GM21737 (cell line): ENCODE data around the gene SMG6.
A peak's percentile ranks its signal among the peaks of the same experiment; 100 is the strongest.
"Not testable (repeated sequence)": the region's sequence is repeated elsewhere in the genome, so short reads cannot be mapped to it uniquely, and the experiment has no call there.

ENCODE experiments used
- ATAC-seq: cut with Tn5 transposase; IDR thresholded peaks from one replicate; pipeline ENCODE4 v1.9.1; 2021; ENCODE audit warnings: mild to moderate bottlenecking, moderate library complexity; ENCODE audit not compliant: unreplicated experiment

The SMG6 gene

GRCh38 chr17:2303204-2304188, at the start of gene SMG6, which contains the start of gene SRR:
SMG6 (minus strand) TSS chr17:2303785; CDS start chr17:2303720, 65 bp downstream.
SRR (plus strand) TSS chr17:2303950; CDS start chr17:2315561, 11,611 bp downstream.
- peak; percentile 84 for ATAC-seq

GRCh38 chr17:2351269-2351668, 47.7 kb upstream of the SMG6 start:
- ATAC-seq = no peak

- no peak for ATAC-seq
These were observed 44.5 kb upstream of the SMG6 start for GRCh38 chr17:2347805-2348685.

GRCh38 chr17:2346475-2346874, 42.9 kb upstream of the SMG6 start:
- ATAC-seq = no peak

GRCh38 chr17:2344528-2344927, 40.9 kb upstream of the SMG6 start:
- ATAC-seq = no peak

- no peak for ATAC-seq
These were observed 39.8 kb upstream of the SMG6 start for GRCh38 chr17:2343421-2343820.

- ATAC-seq = no peak
These were observed 34.7 kb upstream of the SMG6 start for GRCh38 chr17:2338315-2338657.

- no peak for ATAC-seq
These were observed 34.1 kb upstream of the SMG6 start for GRCh38 chr17:2337544-2338314.

DNA sequence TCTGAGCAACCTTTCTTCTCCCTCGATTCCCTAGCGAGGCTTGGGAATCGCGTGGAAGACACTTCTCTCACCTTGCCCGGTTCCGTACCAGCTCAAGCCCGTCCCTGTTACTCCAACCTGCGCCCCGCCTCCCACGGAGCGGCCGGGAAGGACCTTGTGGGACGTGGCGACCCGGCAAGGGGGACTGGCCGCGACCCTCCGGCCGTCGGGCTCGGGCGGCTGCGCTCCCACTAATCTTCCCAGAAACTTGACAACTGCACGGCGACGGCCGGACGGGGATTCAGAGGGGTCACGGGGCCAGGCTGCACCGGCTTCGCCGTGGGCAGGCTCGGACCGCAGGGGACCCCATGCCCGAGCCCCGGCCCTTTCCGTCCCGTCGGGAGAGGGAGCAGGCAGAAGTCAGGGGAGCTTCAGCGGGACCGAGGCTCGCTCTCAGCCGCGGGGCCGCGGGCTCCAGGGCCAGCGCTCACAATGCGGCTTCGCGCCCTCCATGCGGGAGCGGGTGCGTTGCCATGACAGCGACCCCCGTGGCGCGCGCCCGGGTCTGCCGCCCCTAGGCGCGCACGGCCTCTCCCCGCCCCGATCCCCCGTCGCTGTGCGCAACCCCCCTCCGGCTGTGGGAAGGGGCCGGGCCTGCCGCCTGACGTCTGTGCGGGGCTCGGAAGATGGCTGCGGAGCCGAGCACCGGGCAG, 33.4 kb upstream of the SMG6 start, which contains the start of gene SGSM2:
Gene SGSM2, plus strand, starts transcription at position 650 of the 692 bp plus-strand sequence. CDS start 188 bp downstream, outside the sequence.
- ATAC-seq = no peak

DNA sequence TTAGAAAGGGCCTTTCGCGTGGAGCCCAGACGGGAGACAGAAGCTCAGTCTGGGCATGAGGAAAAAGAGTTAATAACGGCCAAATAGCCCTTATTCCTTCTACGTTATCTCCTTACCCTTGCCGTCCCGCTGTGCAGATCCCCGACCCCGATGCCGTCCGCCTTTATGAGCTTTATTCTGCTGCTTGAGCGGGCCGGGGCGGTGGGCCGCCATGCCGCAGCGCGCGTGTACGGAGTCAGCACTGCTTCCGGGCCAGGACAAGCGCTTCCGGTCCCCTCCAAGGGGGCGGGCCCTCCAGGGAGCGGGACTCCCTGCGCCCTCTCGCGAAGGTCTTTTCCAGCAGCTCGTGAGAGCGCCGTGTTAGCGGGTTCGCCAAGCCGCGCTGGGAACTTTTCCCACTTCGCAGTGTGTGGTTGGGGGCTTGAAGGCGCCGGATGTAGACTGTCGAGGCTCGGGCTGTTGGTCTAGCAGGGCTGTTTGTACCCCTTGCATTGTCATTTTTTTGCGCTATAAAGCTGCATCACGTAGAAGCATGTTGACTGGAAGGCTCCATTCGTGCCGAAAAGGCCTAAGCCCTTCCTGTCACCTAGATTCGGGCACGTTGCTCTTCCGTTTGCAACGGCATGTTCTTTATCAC, 32.7 kb upstream of the SMG6 start, which contains the start of gene TSR1:
Gene TSR1, minus strand, starts transcription at position 243 of the 637 bp plus-strand sequence. Its CDS starts 30 bp downstream, at position 213.
- ATAC-seq = peak; percentile 69

DNA sequence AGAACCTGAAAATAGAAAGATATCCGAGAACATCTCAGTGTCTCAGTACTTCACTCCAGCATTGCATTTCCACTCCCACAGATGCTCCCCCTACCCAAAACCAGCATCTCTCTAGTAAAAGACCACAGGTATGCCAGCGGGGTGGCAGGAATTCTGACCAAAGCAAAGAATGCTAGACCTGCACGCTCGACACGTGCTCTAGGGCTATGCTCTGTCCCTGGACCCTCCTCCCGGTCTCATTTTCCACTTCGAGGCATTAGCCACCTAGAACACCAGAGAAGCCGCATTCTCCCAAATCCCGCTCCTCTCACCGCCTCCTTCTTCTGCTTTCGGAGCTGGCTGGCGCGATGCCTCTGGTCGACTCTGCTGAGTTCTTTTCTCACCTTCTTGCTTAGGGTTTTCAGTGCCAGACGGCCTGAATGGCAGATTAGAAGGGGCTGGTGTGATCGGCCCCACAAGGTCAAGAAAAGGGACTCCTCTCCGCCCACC, 32.2 kb upstream of the SMG6 start:
- ATAC-seq = peak; percentile 10

DNA sequence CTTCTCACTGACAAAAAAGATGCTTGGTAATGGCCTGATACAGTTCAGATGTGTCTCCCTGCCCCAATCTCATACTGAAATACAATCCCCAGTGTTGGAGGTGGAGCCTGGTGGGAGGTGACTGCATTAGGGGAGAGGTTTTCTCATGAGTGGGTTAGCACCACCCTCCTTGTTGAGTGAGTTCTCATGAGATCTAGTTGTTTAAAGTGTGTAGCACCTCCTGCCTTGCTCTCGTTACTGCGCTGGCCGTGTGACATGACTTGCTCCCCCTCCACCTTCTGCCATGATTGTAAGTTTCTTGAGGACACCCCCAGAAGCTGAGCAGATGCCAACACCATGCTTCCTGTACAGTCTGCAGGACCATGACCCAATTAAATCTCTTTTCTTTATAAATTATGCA, 27.7 kb upstream of the SMG6 start:
- no peak for ATAC-seq

GRCh38 chr17:2323629-2324314, 20.2 kb upstream of the SMG6 start:
- no peak for ATAC-seq

DNA sequence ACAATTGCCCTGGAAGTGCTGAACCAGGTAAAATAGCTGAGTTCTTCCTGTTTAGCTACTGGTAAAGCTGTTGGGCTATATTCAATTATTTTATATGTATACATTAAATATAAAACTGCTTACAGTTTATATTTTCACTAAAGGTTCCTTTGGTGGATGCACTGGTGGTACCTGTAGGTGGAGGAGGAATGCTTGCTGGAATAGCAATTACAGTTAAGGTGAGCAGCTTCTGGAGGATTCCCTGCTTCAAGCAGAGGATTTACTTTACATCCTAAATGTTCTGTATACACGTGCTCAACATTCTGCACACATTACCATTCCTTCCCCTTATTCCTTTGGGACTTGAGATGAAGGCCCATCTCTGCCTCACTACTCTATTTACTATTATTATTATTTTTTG, 17.8 kb upstream of the SMG6 start:
- ATAC-seq = no peak

- ATAC-seq = no peak
These were observed 15.5 kb upstream of the SMG6 start for GRCh38 chr17:2319051-2319450.

GRCh38 chr17:2317796-2318195, 14.2 kb upstream of the SMG6 start:
- ATAC-seq = no peak

GRCh38 chr17:2316916-2317205, 13.3 kb upstream of the SMG6 start:
- not testable (repeated sequence) for ATAC-seq

- no peak for ATAC-seq
These were observed 9.2 kb upstream of the SMG6 start for GRCh38 chr17:2312736-2313135.
